ENCODE measurements around the gene RARRES1. TPM values are rescaled to one million over a fixed set of nuclear protein-coding genes. Genes with fewer than 3 reads are reported as not detected.

The RARRES1 gene
- total RNA-seq, 1 experiment from 2014 or later = 1.3 TPM

- intact Hi-C loops (cut with micrococcal nuclease; ENCODE audit: unreplicated experiment) = no loop called here
- H3K9me3 ChIP-seq (ENCODE audit: control insufficient read depth, insufficient read depth, low read depth, low read length) = no peaks in the 10 kb centered on the region
- H3K27me3 ChIP-seq (ENCODE audit: control insufficient read depth, insufficient read depth, low read length) = no peaks in the 10 kb centered on the region
- in situ Hi-C loops (cut with HindIII; ENCODE audit: low pct_unique_long_range_greater_than_20kb, low sequenced_read_pairs) = no loop called here
- no TSS peak for BruUV-seq (replicated peaks)
- no peaks in the 10 kb centered on the region for H3K4me1 ChIP-seq (ENCODE audit: control insufficient read depth, insufficient read depth, low read length)
- ChIA-PET CTCF (no interaction called here), POLR2A (no interaction called here)
- H3K27ac ChIP-seq (ENCODE audit: low read length) = no peak overlapping the region
- DNase-seq (ENCODE audit: low read depth, low spot score) (no peak), ATAC-seq (0 out of 2 replicates have a peak, but pooled peaks have one; percentile 17)
- H3K36me3 ChIP-seq (ENCODE audit: control insufficient read depth, insufficient read depth, low read length) = no peaks in the 10 kb centered on the region
- H3K4me3 ChIP-seq (ENCODE audit: low read depth in 2 of 2, low read length in 2 of 2) = no peak overlapping the region
- TF ChIP-seq TCF7L2 (IDR thresholded peaks at IDR 0.05; ENCODE audit: low read depth, low read length) = no peak
- no peak for TF ChIP-seq POLR2AphosphoS5 (IDR thresholded peaks at IDR 0.05; ENCODE audit: low read depth, low read length)
Observed at GRCh38 chr3:158748237-158748828, 16.1 kb upstream of the RARRES1 start.

GRCh38 chr3:158747417-158747816 lies 15.2 kb upstream of the RARRES1 start:
- H3K27ac ChIP-seq (ENCODE audit: low read length) = no peak overlapping the region
- no peak for DNase-seq (ENCODE audit: low read depth, low spot score)
- no peaks in the 10 kb centered on the region for H3K36me3 ChIP-seq (ENCODE audit: control insufficient read depth, insufficient read depth, low read length)
- BruUV-seq (replicated peaks) = no TSS peak
- in situ Hi-C loops (cut with HindIII; ENCODE audit: low pct_unique_long_range_greater_than_20kb, low sequenced_read_pairs) = no loop called here
- ChIA-PET CTCF (no interaction called here), POLR2A (no interaction called here)
- H3K4me3 ChIP-seq (ENCODE audit: low read depth in 2 of 2, low read length in 2 of 2) = no peak overlapping the region
- no peaks in the 10 kb centered on the region for H3K27me3 ChIP-seq (ENCODE audit: control insufficient read depth, insufficient read depth, low read length)
- intact Hi-C loops (cut with micrococcal nuclease; ENCODE audit: unreplicated experiment) = no loop called here
- H3K4me1 ChIP-seq (ENCODE audit: control insufficient read depth, insufficient read depth, low read length) = no peaks in the 10 kb centered on the region
- no peak for TF ChIP-seq SIN3A (IDR thresholded peaks at IDR 0.05; ENCODE audit: borderline replicate concordance, insufficient read depth, low read depth, low read length)
- TF ChIP-seq POLR2AphosphoS5 (IDR thresholded peaks at IDR 0.05; ENCODE audit: low read depth, low read length) = no peak
- TF ChIP-seq, protein P1, sequence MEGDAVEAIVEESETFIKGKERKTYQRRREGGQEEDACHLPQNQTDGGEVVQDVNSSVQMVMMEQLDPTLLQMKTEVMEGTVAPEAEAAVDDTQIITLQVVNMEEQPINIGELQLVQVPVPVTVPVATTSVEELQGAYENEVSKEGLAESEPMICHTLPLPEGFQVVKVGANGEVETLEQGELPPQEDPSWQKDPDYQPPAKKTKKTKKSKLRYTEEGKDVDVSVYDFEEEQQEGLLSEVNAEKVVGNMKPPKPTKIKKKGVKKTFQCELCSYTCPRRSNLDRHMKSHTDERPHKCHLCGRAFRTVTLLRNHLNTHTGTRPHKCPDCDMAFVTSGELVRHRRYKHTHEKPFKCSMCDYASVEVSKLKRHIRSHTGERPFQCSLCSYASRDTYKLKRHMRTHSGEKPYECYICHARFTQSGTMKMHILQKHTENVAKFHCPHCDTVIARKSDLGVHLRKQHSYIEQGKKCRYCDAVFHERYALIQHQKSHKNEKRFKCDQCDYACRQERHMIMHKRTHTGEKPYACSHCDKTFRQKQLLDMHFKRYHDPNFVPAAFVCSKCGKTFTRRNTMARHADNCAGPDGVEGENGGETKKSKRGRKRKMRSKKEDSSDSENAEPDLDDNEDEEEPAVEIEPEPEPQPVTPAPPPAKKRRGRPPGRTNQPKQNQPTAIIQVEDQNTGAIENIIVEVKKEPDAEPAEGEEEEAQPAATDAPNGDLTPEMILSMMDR (IDR thresholded peaks at IDR 0.05) = no peak
- TF ChIP-seq REST (IDR thresholded peaks at IDR 0.05; ENCODE audit: insufficient read depth in 1 of 2, low read depth in 2 of 2, low read length in 1 of 2) = no peak
- TF ChIP-seq TCF7L2 (IDR thresholded peaks at IDR 0.05; ENCODE audit: low read depth, low read length) = no peak
- ATAC-seq = no peak
- H3K9me3 ChIP-seq (ENCODE audit: control insufficient read depth, insufficient read depth, low read depth, low read length) = no peaks in the 10 kb centered on the region

- intact Hi-C loops (cut with micrococcal nuclease; ENCODE audit: unreplicated experiment) = no loop called here
- Histone ChIP-seq H3K36me3 (ENCODE audit: control insufficient read depth, insufficient read depth, low read length) (no peaks in the 10 kb centered on the region), H3K27me3 (ENCODE audit: control insufficient read depth, insufficient read depth, low read length) (no peaks in the 10 kb centered on the region), H3K4me3 (ENCODE audit: low read depth in 2 of 2, low read length in 2 of 2) (no peak overlapping the region), H3K4me1 (ENCODE audit: control insufficient read depth, insufficient read depth, low read length) (no peaks in the 10 kb centered on the region), H3K9me3 (ENCODE audit: control insufficient read depth, insufficient read depth, low read depth, low read length) (no peaks in the 10 kb centered on the region), H3K27ac (ENCODE audit: low read length) (no peak overlapping the region)
- no peak for ATAC-seq
- POLR2A ChIA-PET = no interaction called here
- CTCF ChIA-PET = no interaction called here
- no TSS peak for BruUV-seq (replicated peaks)
- DNase-seq (ENCODE audit: low read depth, low spot score) = no peak
- in situ Hi-C loops (cut with HindIII; ENCODE audit: low pct_unique_long_range_greater_than_20kb, low sequenced_read_pairs) = no loop called here
- TF ChIP-seq, protein P1 (IDR thresholded peaks at IDR 0.05) = no peak
- TF ChIP-seq REST (IDR thresholded peaks at IDR 0.05; ENCODE audit: insufficient read depth in 1 of 2, low read depth in 2 of 2, low read length in 1 of 2) (no peak), POLR2AphosphoS5 (IDR thresholded peaks at IDR 0.05; ENCODE audit: low read depth, low read length) (no peak), TCF7L2 (IDR thresholded peaks at IDR 0.05; ENCODE audit: low read depth, low read length) (no peak), SIN3A (IDR thresholded peaks at IDR 0.05; ENCODE audit: borderline replicate concordance, insufficient read depth, low read depth, low read length) (no peak)
Observed at GRCh38 chr3:158745551-158745950, 13.3 kb upstream of the RARRES1 start.
